ENCODE measurements around the gene UBE2E2. TPM values are rescaled to one million over a fixed set of nuclear protein-coding genes. Genes with fewer than 3 reads are reported as not detected.

The UBE2E2 gene
- total RNA-seq, 1 donor from 2014 or later: 34.1 TPM

- DNase-seq (ENCODE audit: low read depth, low spot score): no peak
These were observed 373.3 kb downstream of the UBE2E2 start for GRCh38 chr3:23576379-23576959.

GRCh38 chr3:23580096-23580713 lies 377.1 kb downstream of the UBE2E2 start:
- no peak for DNase-seq (ENCODE audit: low read depth, low spot score)

GRCh38 chr3:23583980-23584740 lies 381.0 kb downstream of the UBE2E2 start:
- DNase-seq (ENCODE audit: low read depth, low spot score): no peak

GRCh38 chr3:23587513-23587912 lies 384.4 kb downstream of the UBE2E2 start:
- DNase-seq (ENCODE audit: low read depth, low spot score): no peak

- DNase-seq (ENCODE audit: low read depth, low spot score): no peak
These were observed 385.4 kb downstream of the UBE2E2 start for GRCh38 chr3:23588547-23588946.

GRCh38 chr3:23589602-23590001 lies 386.5 kb downstream of the UBE2E2 start:
- DNase-seq (ENCODE audit: low read depth, low spot score): no peak

- no peak for DNase-seq (ENCODE audit: low read depth, low spot score)
These were observed 387.5 kb downstream of the UBE2E2 start for GRCh38 chr3:23590424-23591273.

GRCh38 chr3:23591374-23591773 lies 388.2 kb downstream of the UBE2E2 start:
- no peak for DNase-seq (ENCODE audit: low read depth, low spot score)

GRCh38 chr3:23592961-23593931 lies 390.1 kb downstream of the UBE2E2 start:
- no peak for DNase-seq (ENCODE audit: low read depth, low spot score)

GRCh38 chr3:23594066-23594465 lies 390.9 kb downstream of the UBE2E2 start:
- no peak for DNase-seq (ENCODE audit: low read depth, low spot score)

GRCh38 chr3:23594894-23595670 lies 392.0 kb downstream of the UBE2E2 start:
- no peak for DNase-seq (ENCODE audit: low read depth, low spot score)

- no peak for DNase-seq (ENCODE audit: low read depth, low spot score)
These were observed 392.7 kb downstream of the UBE2E2 start for GRCh38 chr3:23595851-23596250.

- DNase-seq (ENCODE audit: low read depth, low spot score): peak; percentile 17
These were observed 397.2 kb downstream of the UBE2E2 start for GRCh38 chr3:23600167-23600871.

- DNase-seq (ENCODE audit: low read depth, low spot score): no peak
These were observed 398.1 kb downstream of the UBE2E2 start for GRCh38 chr3:23601091-23601822.

- no peak for DNase-seq (ENCODE audit: low read depth, low spot score)
These were observed 399.8 kb downstream of the UBE2E2 start for GRCh38 chr3:23602971-23603370.

GRCh38 chr3:23607184-23607847 lies 404.2 kb downstream of the UBE2E2 start:
- DNase-seq (ENCODE audit: low read depth, low spot score): no peak

- no peak for DNase-seq (ENCODE audit: low read depth, low spot score)
These were observed 405.5 kb downstream of the UBE2E2 start for GRCh38 chr3:23608650-23609049.

- no peak for DNase-seq (ENCODE audit: low read depth, low spot score)
These were observed 408.7 kb downstream of the UBE2E2 start for GRCh38 chr3:23611737-23612295.
